ENCODE measurements around the gene ATAD2B. TPM values are rescaled to one million over a fixed set of nuclear protein-coding genes. Genes with fewer than 3 reads are reported as not detected.

ATAD2B gene
- total RNA-seq, 2 experiments from 2014 or later = 11.9 to 12.3 TPM

GRCh38 chr2:23867449-23867848 lies 59.5 kb downstream of the ATAD2B start:
- H3K4me3 Mint-ChIP-seq = no peak overlapping the region
- peaks cover 5% of the 10 kb centered on the region for H3K36me3 Mint-ChIP-seq
- no peak for DNase-seq
- no peaks in the 10 kb centered on the region for H3K27me3 Mint-ChIP-seq
- H3K4me1 Mint-ChIP-seq = no peaks in the 10 kb centered on the region
- no peaks in the 10 kb centered on the region for H3K9me3 Mint-ChIP-seq
- H3K27ac Mint-ChIP-seq = no peak overlapping the region

DNA sequence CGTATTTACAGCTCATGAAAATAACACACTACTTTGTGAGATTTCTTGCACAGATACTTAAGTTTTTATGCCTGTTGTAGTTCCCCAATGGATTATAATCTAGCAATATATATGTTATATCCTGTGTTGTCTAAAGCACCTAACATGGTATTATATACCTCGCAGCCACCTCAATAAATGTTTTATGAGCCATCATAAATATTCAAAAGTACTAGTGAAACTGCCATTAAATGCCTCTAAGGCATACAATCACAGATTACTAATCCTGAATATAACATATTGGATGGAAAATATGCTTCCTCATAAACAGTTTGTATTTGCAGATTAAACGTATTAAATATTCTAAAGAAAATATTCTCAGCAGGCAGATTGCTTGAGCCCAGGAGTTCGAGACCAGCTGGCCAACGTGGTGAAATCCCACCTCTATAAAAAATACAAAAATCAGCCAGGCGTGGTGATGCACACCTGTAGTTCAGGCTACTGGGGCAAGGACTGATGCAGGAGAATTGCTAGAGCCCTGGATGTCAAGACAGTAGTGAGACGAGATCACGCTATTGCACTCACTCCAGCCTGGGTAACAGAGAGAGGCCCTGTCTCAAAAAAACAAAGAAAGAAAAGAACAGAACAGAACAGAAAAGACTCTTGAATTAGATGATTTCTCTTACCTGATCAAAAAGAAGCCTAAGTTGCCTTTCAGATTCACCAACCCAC lies 64.1 kb downstream of the ATAD2B start:
- Mint-ChIP-seq H3K9me3 (no peaks in the 10 kb centered on the region), H3K27me3 (no peaks in the 10 kb centered on the region), H3K27ac (no peak overlapping the region), H3K4me1 (no peaks in the 10 kb centered on the region), H3K4me3 (no peak overlapping the region), H3K36me3 (peaks cover 9% of the 10 kb centered on the region)
- DNase-seq = no peak

- Mint-ChIP-seq H3K4me1 (no peaks in the 10 kb centered on the region), H3K27me3 (no peaks in the 10 kb centered on the region), H3K4me3 (no peak overlapping the region), H3K36me3 (peaks cover 9% of the 10 kb centered on the region), H3K9me3 (no peaks in the 10 kb centered on the region), H3K27ac (no peak overlapping the region)
- DNase-seq = no peak
Observed at GRCh38 chr2:23861952-23862351, 65.0 kb downstream of the ATAD2B start.

- Mint-ChIP-seq H3K9me3 (no peaks in the 10 kb centered on the region), H3K4me3 (no peak overlapping the region), H3K27ac (no peak overlapping the region), H3K27me3 (no peaks in the 10 kb centered on the region), H3K4me1 (no peaks in the 10 kb centered on the region), H3K36me3 (peaks cover 9% of the 10 kb centered on the region)
- no peak for DNase-seq
Observed at GRCh38 chr2:23859983-23860382, 66.9 kb downstream of the ATAD2B start.

DNA sequence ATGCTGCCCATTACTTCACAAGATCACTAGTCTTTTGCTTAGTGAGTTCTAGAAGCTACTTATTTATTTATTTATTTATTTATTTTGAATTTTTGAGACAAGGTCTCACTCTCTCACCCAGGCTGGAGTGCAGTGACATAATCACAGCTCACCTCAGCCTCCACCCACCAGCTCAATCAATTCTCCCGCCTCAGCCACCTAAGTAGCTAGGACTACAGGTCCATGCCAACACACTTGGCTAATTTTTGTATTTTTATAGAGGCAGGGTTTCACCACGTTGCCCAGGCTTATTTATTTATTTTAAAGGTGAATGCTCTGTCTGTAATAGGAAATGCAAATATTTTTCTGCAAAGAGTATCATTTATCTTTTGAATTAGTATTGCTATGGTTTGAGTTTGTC lies 67.7 kb downstream of the ATAD2B start:
- H3K4me1 Mint-ChIP-seq = no peaks in the 10 kb centered on the region
- H3K27ac Mint-ChIP-seq = no peak overlapping the region
- no peak overlapping the region for H3K4me3 Mint-ChIP-seq
- no peaks in the 10 kb centered on the region for H3K27me3 Mint-ChIP-seq
- no peaks in the 10 kb centered on the region for H3K9me3 Mint-ChIP-seq
- no peak for DNase-seq
- H3K36me3 Mint-ChIP-seq = peaks cover 9% of the 10 kb centered on the region

DNA sequence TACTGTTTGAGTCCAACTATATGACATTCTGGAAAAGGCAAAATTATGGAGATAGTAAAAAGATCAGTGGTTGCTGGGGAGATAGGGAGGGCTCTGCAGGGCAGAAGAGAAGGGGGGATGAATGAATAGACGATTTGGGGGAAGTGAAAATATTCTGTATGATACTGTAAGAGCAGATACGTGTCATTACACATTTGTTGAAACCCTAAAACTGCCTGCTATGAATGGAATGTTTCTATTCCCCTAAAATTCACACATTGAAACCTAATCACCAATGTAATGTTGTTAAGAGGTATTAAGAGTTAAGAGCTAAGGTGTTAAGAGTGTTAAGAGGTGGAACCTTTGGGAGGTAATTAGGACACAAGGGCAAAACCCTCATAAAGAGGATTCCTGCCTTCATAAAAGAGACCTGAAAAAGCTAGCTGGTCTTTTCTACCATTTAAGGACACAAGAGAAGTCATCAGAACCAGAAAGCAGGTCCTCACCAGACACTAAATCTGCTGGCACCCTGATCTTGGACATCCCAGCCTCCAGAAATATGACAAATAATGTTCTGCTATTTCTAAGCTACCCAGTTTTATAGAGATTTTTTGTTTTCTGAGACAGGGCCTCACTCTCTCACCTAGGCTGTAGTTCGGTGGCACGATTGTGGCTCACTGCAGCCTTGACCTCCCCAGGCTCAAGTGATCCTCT lies 76.2 kb downstream of the ATAD2B start:
- Mint-ChIP-seq H3K27ac (no peak overlapping the region), H3K27me3 (no peaks in the 10 kb centered on the region)

DNA sequence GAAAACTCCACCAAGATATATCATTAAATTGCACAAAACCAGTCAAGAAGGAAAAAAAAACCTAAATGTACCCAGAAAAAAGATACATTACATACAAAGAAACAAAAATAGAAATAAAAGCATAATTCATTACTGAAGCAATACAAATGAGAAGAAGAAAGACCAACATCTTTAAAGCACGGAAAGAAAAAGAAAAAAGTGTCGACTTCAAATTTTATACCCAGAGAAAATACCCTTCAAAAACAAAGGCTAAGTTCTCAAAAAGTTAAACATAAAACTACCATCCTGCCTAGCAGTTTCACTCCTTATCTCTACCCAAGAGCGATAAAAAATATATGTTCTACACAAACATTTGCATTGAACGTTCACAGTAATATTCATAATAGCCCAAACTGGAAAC lies 82.0 kb downstream of the ATAD2B start:
- H3K4me1 Mint-ChIP-seq = peaks cover 3% of the 10 kb centered on the region
- no peaks in the 10 kb centered on the region for H3K27me3 Mint-ChIP-seq
- no peak overlapping the region for H3K27ac Mint-ChIP-seq
- DNase-seq = no peak
- peaks cover 12% of the 10 kb centered on the region for H3K9me3 Mint-ChIP-seq
- H3K36me3 Mint-ChIP-seq = peaks cover 30% of the 10 kb centered on the region
- H3K4me3 Mint-ChIP-seq = no peak overlapping the region

More for the DNA sequence above, 76.2 kb downstream of the ATAD2B start:
- Mint-ChIP-seq H3K4me3 (no peak overlapping the region), H3K36me3 (peaks cover 1% of the 10 kb centered on the region), H3K9me3 (no peaks in the 10 kb centered on the region), H3K4me1 (peaks cover 9% of the 10 kb centered on the region)
- no peak for DNase-seq

DNA sequence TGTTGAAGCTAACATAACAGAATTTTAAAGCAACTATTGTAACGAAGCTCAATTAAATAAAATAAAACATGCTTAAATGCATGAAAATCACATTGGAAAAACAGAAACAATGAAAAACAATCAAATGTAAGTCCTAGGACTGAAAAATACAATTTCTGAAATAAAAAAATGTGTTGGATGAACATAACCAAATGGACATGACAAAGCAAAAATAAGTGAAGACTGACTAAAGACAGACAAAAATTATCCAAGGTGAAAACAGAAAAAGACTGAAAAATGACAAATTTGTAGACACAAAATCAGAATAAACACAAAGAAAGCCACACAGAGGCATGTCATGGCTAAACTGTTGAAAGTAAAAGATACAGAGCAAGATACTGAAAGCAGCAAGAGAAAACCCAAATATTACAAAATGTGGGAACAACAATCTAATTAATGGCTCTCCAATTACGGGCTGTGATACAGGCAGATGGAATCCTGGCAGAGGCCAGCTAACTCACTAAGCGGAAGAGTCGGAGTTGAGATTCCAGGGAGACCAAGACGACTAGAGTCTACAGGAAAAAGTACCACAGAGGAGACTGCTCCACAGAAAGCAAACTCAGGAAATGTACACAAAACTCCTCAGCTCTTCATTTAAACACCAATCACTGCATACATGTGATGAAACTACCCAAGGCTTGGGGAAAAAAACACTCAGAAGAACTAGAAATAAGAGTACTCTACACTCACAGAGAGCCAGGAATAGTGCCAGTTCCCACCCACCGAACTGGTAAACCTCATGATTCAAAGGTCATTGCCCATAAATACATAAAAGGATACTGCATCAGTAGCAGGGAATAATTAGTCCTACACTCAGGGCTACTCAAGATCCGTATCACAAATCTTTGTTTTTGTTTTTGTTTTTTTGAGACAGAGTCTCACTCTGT lies 83.6 kb downstream of the ATAD2B start:
- no peak overlapping the region for H3K4me3 Mint-ChIP-seq
- H3K27ac Mint-ChIP-seq = no peak overlapping the region
- H3K9me3 Mint-ChIP-seq = peaks cover 12% of the 10 kb centered on the region
- H3K4me1 Mint-ChIP-seq = peaks cover 3% of the 10 kb centered on the region
- DNase-seq = no peak
- H3K27me3 Mint-ChIP-seq = no peaks in the 10 kb centered on the region
- peaks cover 30% of the 10 kb centered on the region for H3K36me3 Mint-ChIP-seq

DNA sequence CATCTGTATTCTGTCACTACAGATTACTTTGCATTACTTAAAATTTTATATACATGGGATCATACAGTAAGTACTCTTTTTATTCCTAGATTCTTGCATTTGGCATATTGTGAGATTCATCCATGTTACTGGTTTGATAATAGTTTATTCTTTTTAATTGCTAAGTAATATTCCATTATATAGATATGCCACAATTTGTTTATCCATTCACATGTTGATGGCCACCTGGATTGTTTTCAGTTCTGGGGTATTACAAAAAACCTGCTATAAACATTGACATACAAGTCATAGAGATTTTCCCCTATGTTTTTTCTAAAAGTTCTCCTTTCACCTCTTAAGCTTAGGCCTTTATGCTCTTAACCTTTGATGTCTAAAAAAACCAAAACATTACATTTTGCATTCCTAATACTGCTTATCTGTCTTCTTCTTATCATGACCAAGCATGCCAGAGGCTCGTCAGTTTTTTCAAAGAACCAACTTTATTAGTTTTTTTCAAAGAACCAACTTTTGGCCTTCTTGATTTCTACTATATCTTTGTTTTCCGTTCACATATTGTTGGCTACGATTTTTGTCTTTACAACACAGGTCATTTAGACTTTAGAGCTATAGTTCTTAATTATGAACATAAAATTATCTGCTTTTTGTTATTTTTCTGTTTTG lies 86.9 kb downstream of the ATAD2B start:
- no peaks in the 10 kb centered on the region for H3K27me3 Mint-ChIP-seq
- H3K9me3 Mint-ChIP-seq = peaks cover 10% of the 10 kb centered on the region
- peaks cover 3% of the 10 kb centered on the region for H3K4me1 Mint-ChIP-seq
- no peak overlapping the region for H3K27ac Mint-ChIP-seq
- no peak overlapping the region for H3K4me3 Mint-ChIP-seq
- H3K36me3 Mint-ChIP-seq = peaks cover 29% of the 10 kb centered on the region
- no peak for DNase-seq

DNA sequence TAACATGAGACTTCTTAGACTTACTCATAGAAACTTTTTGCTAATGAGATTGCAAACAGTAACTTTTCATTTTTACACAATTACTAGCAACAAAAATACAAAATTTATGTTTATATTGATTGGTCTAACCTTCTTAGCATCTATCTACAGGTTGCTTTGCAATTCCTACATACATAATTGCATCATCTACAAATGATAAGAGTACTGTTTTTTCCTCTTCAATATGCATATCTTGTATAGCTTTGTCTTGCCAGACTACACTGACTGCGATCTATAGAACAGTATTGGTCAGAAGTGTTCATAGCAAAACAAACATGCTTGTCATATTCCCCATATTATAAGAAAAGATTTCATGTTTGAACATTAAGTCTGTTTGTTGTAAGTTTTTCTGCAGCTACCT lies 87.9 kb downstream of the ATAD2B start:
- peaks cover 18% of the 10 kb centered on the region for H3K36me3 Mint-ChIP-seq
- H3K9me3 Mint-ChIP-seq = peaks cover 3% of the 10 kb centered on the region
- H3K4me3 Mint-ChIP-seq = no peak overlapping the region
- no peak for DNase-seq
- H3K4me1 Mint-ChIP-seq = peaks cover 3% of the 10 kb centered on the region
- H3K27me3 Mint-ChIP-seq = no peaks in the 10 kb centered on the region
- H3K27ac Mint-ChIP-seq = no peak overlapping the region

GRCh38 chr2:23838581-23838980 lies 88.3 kb downstream of the ATAD2B start:
- Mint-ChIP-seq H3K4me1 (peaks cover 3% of the 10 kb centered on the region), H3K27ac (no peak overlapping the region), H3K27me3 (no peaks in the 10 kb centered on the region), H3K9me3 (peaks cover 3% of the 10 kb centered on the region), H3K4me3 (no peak overlapping the region), H3K36me3 (peaks cover 18% of the 10 kb centered on the region)
- no peak for DNase-seq

GRCh38 chr2:23837871-23838270 lies 89.1 kb downstream of the ATAD2B start:
- H3K9me3 Mint-ChIP-seq = peaks cover 3% of the 10 kb centered on the region
- no peak for DNase-seq
- H3K4me1 Mint-ChIP-seq = no peaks in the 10 kb centered on the region
- H3K27ac Mint-ChIP-seq = no peak overlapping the region
- H3K27me3 Mint-ChIP-seq = no peaks in the 10 kb centered on the region
- no peak overlapping the region for H3K4me3 Mint-ChIP-seq
- H3K36me3 Mint-ChIP-seq = peaks cover 13% of the 10 kb centered on the region

GRCh38 chr2:23836971-23837565 lies 89.9 kb downstream of the ATAD2B start:
- Mint-ChIP-seq H3K4me3 (no peak overlapping the region), H3K4me1 (no peaks in the 10 kb centered on the region), H3K9me3 (peaks cover 3% of the 10 kb centered on the region), H3K27ac (no peak overlapping the region), H3K36me3 (peaks cover 10% of the 10 kb centered on the region), H3K27me3 (no peaks in the 10 kb centered on the region)
- no peak for DNase-seq

GRCh38 chr2:23836505-23836904 lies 90.4 kb downstream of the ATAD2B start:
- Mint-ChIP-seq H3K4me3 (no peak overlapping the region), H3K27me3 (no peaks in the 10 kb centered on the region), H3K9me3 (peaks cover 3% of the 10 kb centered on the region), H3K4me1 (no peaks in the 10 kb centered on the region), H3K27ac (no peak overlapping the region), H3K36me3 (peaks cover 9% of the 10 kb centered on the region)
- DNase-seq = no peak
